GM12865 (cell line): Measurements from ENCODE around the gene SLX9.
"Not testable (repeated sequence)": the region's sequence is repeated elsewhere in the genome, so short reads cannot be mapped to it uniquely, and the experiment has no call there.

Experiments
- DNase-seq: peaks from one replicate; pipeline ENCODE4 v3.0.0; 2010; ENCODE audit warnings: low read depth
- H3K4me3 ChIP-seq: 2 replicates; pipeline ENCODE4 v1.5.1; 2011; ENCODE audit warnings: mild to moderate bottlenecking, low read depth, low read length, control low read depth
- TF ChIP-seq, protein P1 (sequence below): IDR thresholded peaks from 2 replicates; pipeline ENCODE4 v1.5.1; 2011; ENCODE audit warnings: low read length, control low read depth, low read depth, inconsistent platforms; ENCODE audit not compliant: insufficient read depth; ENCODE audit errors: missing control alignments

SLX9 gene

GRCh38 chr21:44971672-44971995 is 31.8 kb downstream of the SLX9 start:
- DNase-seq: no peak
- TF ChIP-seq, protein P1, sequence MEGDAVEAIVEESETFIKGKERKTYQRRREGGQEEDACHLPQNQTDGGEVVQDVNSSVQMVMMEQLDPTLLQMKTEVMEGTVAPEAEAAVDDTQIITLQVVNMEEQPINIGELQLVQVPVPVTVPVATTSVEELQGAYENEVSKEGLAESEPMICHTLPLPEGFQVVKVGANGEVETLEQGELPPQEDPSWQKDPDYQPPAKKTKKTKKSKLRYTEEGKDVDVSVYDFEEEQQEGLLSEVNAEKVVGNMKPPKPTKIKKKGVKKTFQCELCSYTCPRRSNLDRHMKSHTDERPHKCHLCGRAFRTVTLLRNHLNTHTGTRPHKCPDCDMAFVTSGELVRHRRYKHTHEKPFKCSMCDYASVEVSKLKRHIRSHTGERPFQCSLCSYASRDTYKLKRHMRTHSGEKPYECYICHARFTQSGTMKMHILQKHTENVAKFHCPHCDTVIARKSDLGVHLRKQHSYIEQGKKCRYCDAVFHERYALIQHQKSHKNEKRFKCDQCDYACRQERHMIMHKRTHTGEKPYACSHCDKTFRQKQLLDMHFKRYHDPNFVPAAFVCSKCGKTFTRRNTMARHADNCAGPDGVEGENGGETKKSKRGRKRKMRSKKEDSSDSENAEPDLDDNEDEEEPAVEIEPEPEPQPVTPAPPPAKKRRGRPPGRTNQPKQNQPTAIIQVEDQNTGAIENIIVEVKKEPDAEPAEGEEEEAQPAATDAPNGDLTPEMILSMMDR: no peak
- no peak overlapping the region for H3K4me3 ChIP-seq

DNA sequence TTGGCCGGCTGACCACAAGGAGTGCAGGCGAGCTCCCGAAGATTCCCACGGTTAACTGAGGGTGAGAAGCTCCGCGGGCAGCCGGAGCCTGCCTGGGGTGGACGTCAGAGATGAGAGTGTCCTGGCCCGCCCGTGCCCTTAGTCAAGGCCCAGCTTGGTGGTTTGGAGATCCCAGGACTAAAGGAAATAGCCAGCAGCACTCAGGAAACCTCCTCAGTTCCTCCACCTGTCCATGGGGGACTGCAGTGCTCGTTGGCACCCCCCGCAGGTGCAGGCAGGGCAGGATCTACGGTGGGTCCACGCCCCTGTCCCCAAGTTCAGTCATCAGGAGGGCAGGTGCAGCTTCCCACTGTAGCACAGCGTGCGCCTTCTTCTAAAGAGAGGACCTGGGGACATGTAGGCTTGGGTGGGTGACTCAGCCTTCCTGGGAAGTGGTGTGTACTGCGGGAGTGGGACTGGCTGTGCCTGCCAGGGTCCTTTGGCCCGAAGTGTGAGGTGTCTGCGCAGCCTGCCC is 32.5 kb downstream of the SLX9 start:
- TF ChIP-seq, protein P1: no peak
- H3K4me3 ChIP-seq: no peak overlapping the region
- no peak for DNase-seq

DNA sequence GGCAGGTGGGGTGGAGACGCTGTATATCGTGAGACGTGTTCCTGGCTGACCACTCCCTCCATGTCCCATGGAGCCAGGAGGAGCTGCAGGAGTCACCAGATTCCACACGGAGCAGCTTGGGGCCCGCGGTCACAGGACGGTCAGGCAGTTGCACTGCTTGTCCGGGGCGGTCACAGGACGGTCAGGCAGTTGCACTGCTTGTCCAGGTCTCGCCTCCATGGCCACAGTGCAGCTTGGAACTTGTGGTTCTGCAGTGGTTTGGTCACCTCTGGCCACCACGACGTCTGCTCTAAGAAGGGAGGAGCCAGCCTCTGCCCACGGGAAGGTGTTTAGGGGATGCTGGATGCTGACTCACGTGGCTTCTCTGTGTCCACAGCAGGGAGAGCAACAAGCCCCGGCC is 33.0 kb downstream of the SLX9 start:
- DNase-seq: no peak
- TF ChIP-seq, protein P1: no peak
- no peak overlapping the region for H3K4me3 ChIP-seq

DNA sequence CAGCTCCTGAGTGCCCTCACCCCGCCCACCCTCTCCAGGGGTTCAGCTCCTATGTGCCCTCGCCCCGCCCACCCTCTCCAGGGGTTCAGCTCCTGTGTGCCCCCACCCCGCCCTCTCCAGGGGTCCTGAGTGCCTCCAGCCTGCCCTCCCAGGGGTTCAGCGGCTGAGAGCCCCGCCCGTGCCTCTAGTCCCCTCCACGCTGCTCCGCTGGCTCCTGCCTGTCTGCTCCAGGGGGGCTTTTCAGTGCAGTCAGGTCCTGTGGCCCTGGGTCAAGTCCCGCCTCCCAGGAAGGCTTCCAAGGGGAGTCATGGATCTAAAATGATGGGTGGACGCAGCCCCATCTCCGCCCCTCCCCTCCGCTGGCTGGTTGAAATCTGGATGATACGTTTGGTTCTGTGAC is 33.8 kb downstream of the SLX9 start:
- DNase-seq: no peak
- TF ChIP-seq, protein P1: no peak
- no peak overlapping the region for H3K4me3 ChIP-seq

DNA sequence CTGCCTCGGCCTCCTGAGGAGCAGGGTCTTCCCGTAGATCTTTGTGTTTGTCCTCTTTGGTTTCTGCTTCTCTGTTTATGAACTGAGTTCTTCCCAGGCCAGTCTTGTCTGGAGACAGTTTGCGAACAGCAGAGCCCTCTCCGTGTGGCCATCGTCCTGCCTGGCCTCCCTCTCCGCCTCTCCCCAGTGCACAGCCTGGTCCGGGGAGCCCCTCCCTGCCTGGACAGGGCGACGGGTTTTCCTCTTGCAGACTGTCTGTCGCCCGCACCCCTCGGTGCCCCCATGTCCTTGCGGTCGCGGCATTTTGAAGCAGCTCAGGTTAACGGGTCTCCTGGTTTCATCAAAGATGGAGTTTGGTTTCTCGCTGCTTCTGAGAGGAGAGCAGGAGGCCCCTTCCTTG is 34.8 kb downstream of the SLX9 start:
- no peak for DNase-seq
- TF ChIP-seq, protein P1: no peak
- H3K4me3 ChIP-seq: no peak overlapping the region

DNA sequence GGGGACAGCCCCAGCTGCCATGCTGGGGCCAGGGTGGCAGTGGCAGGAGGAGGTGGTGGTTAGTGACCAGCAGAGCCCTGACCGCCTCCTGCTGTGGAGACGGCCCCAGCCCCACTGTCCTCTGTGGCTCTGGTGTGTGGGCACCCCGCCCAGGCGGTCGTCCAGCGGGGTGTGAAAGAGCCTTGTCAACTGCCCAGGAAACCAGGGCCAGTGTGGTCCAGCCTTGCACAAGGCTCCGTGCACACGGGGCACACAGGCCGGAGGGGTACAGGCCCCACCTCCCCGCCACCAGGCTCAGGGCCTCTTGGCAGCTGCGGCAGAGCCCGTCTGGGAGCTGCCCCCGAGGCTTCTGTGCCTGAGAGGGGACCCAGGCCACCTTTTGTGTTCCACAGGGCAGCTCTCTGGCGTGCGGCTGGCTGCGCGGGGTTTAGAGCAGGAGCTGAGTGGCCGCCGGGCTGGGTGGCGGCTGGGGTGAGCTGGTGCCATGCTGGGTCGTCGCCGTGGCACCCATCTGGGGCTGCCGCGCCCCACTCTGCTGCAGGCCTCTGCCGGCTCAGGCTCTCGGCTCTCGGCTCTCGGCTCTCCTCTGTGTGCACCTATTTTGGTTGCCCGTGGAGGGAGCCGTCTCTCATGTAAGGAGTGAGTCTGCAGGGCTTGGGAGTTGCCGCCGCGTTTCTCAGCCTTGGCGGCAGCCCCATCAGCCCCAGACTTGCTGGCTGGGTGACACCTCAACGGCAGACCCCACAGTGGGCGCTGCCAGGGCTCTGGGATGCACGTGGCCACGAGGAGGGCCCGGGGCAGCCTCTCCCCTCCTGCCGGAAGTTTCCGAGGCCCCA is 36.1 kb downstream of the SLX9 start:
- DNase-seq: no peak
- H3K4me3 ChIP-seq: no peak overlapping the region
- TF ChIP-seq, protein P1: no peak

DNA sequence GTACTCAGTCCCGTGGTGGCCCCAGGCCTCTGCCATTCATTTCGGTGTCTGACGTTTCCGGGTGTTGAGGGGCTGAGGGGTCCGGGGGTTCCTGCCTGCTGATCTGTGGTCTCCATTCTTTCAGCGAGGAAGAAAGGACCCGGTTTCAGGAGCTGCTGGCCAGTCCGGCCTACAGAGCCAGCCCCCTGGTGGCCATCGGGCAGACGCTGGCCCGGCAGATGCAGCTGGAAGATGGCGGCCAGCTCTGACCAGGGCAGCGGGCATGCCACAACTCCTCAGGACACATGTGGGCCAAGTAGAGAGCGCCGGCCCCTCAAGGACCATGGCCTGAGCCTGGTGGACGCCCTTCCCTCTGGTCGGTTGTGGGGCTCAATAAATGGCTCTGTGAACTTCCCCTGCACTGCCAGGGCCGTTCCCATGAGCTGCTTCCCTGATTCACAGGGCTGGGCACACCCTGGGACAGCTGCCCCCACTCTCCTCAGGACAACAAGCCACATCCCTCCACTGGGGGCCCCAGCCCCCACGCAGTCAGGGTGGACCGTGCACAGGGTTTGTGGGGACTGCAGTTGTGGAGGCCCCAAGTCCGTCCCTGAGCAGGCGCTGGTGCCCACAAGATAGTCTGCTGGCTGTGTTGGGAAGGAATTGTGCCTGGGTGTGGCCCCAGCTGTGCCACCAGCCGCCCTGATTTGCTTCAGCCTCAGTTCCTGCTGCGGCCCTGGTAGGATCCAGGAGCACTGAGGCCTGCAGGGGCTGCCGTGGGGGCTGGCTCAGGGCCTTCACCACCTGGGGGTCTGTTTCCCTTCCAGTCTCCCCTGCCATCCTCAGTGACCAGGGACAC is 36.9 kb downstream of the SLX9 start:
- not testable (repeated sequence) for DNase-seq, H3K4me3 ChIP-seq
